CD4-positive, alpha-beta T cell treated with Interleukin-15 for 4 hours (primary cell): ENCODE data around the gene BATF.

ENCODE experiments used
- DNase-seq: peaks from one replicate; pipeline ENCODE4 v3.0.0-alpha.2; 2020; ENCODE audit warnings: low spot score

BATF gene

GRCh38 chr14:75562489-75562888 is 40.2 kb downstream of the BATF start:
- DNase-seq, result no peak

- no peak for DNase-seq
These were observed 41.7 kb downstream of the BATF start for GRCh38 chr14:75563931-75564330.

GRCh38 chr14:75565056-75565455 is 42.8 kb downstream of the BATF start:
- no peak for DNase-seq

GRCh38 chr14:75566321-75566720 is 44.1 kb downstream of the BATF start:
- peak; percentile 73 for DNase-seq

- no peak for DNase-seq
These were observed 44.5 kb downstream of the BATF start for GRCh38 chr14:75566752-75567151.

GRCh38 chr14:75568140-75568539 is 45.9 kb downstream of the BATF start:
- DNase-seq, result no peak

GRCh38 chr14:75568791-75569190 is 46.5 kb downstream of the BATF start:
- no peak for DNase-seq

- no peak for DNase-seq
These were observed 48.5 kb downstream of the BATF start for GRCh38 chr14:75570797-75571196.

- DNase-seq, result no peak
These were observed 49.8 kb downstream of the BATF start for GRCh38 chr14:75572104-75572503.

GRCh38 chr14:75577090-75577489 is 54.8 kb downstream of the BATF start:
- DNase-seq, result no peak

GRCh38 chr14:75577729-75578101 is 55.4 kb downstream of the BATF start:
- DNase-seq, result peak; percentile 69

- DNase-seq, result peak; percentile 42
These were observed 56.0 kb downstream of the BATF start, which contains the start of gene FLVCR2 for GRCh38 chr14:75578102-75578785. Gene FLVCR2 (plus strand): TSS chr14:75578620. CDS start chr14:75578973, 353 bp downstream.

- DNase-seq, result no peak
These were observed 56.6 kb downstream of the BATF start for GRCh38 chr14:75578786-75579337.

GRCh38 chr14:75579338-75579864 is 57.1 kb downstream of the BATF start:
- DNase-seq, result no peak

- no peak for DNase-seq
These were observed 57.6 kb downstream of the BATF start for GRCh38 chr14:75579882-75580281.

- no peak for DNase-seq
These were observed 65.1 kb downstream of the BATF start for GRCh38 chr14:75587388-75587787.

GRCh38 chr14:75589931-75590330 is 67.7 kb downstream of the BATF start:
- DNase-seq, result no peak

- DNase-seq, result no peak
These were observed 69.2 kb downstream of the BATF start for GRCh38 chr14:75591331-75591946.

GRCh38 chr14:75591987-75592575 is 69.8 kb downstream of the BATF start:
- no peak for DNase-seq

GRCh38 chr14:75595226-75595625 is 73.0 kb downstream of the BATF start:
- no peak for DNase-seq
